Epithelial cell of esophagus (primary cell): ENCODE measurements around the gene SERINC2.
"Not testable (repeated sequence)": the region's sequence is repeated elsewhere in the genome, so short reads cannot be mapped to it uniquely, and the experiment has no call there.

Experiments
- DNase-seq: peaks from one replicate; pipeline ENCODE4 v3.0.0; 2010; ENCODE audit warnings: low read depth
- H3K4me3 ChIP-seq: 2 replicates; pipeline ENCODE4 v1.5.1; 2011; ENCODE audit warnings: mild to moderate bottlenecking, low read length, control low read depth
- TF ChIP-seq, protein P1 (sequence below): IDR thresholded peaks from 2 replicates; pipeline ENCODE4 v1.5.1; 2011; ENCODE audit warnings: low read depth, mild to moderate bottlenecking, low read length, control low read depth, inconsistent platforms; ENCODE audit not compliant: insufficient read depth; ENCODE audit errors: missing control alignments

The SERINC2 gene

DNA sequence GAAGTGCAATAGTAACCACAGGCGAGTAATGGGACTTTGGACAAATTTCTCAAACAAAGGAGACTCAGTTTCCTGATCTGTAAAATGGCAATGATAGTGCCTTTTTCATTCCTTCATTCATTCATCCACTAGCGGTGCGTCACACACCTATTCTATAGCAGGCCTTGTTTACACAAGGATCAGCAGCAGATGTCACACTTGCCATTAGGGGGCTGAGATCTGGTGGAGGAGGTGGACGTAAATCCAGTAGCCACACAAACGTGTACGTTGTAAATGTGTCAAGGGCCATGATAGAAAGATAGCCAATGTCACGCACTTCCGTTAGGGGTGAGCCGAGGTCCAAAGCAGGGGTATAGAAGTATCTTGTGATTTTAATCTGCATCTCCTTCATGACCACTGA is 34.2 kb downstream of the SERINC2 start:
- DNase-seq: no peak
- no peak overlapping the region for H3K4me3 ChIP-seq
- TF ChIP-seq, protein P1, sequence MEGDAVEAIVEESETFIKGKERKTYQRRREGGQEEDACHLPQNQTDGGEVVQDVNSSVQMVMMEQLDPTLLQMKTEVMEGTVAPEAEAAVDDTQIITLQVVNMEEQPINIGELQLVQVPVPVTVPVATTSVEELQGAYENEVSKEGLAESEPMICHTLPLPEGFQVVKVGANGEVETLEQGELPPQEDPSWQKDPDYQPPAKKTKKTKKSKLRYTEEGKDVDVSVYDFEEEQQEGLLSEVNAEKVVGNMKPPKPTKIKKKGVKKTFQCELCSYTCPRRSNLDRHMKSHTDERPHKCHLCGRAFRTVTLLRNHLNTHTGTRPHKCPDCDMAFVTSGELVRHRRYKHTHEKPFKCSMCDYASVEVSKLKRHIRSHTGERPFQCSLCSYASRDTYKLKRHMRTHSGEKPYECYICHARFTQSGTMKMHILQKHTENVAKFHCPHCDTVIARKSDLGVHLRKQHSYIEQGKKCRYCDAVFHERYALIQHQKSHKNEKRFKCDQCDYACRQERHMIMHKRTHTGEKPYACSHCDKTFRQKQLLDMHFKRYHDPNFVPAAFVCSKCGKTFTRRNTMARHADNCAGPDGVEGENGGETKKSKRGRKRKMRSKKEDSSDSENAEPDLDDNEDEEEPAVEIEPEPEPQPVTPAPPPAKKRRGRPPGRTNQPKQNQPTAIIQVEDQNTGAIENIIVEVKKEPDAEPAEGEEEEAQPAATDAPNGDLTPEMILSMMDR: no peak

GRCh38 chr1:31453384-31454079 is 40.5 kb downstream of the SERINC2 start:
- no peak for DNase-seq
- H3K4me3 ChIP-seq: no peak overlapping the region
- TF ChIP-seq, protein P1: no peak

DNA sequence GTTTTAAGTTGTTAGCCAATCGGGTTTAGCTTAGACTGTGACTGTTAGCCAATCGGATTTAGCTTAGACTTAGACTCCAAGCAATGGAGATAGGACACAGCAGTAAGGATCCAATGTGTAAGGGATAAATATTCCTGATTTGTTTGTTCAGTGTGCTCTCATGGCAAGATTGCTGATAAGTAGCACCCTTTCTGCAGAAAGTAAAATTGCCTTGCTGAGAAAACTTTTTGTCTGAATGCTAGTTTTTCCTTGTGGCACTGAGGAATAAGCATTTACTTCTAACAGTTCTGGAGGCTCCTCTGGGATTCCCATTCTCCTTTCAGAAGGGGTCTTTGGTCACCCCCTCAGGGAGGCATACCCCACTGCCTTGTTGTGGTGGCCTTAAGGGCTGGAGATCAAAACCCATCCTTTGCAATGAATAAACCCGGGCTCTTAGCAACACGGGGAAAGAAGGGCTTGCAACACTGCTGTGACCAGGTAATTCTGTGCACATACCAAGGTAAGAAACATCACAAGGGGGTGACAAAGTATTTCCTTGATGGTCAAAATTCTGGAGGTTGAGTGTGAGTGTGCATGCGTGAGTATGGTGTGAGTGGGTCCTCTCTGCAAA is 45.4 kb downstream of the SERINC2 start:
- H3K4me3 ChIP-seq: no peak overlapping the region
- no peak for DNase-seq
- TF ChIP-seq, protein P1: no peak

- TF ChIP-seq, protein P1: no peak
- no peak for DNase-seq
- H3K4me3 ChIP-seq: no peak overlapping the region
Observed at GRCh38 chr1:31460027-31460426, 47.0 kb downstream of the SERINC2 start.

GRCh38 chr1:31467005-31467674 is 54.1 kb downstream of the SERINC2 start:
- TF ChIP-seq, protein P1: no peak
- no peak overlapping the region for H3K4me3 ChIP-seq
- peak; percentile 48 for DNase-seq

DNA sequence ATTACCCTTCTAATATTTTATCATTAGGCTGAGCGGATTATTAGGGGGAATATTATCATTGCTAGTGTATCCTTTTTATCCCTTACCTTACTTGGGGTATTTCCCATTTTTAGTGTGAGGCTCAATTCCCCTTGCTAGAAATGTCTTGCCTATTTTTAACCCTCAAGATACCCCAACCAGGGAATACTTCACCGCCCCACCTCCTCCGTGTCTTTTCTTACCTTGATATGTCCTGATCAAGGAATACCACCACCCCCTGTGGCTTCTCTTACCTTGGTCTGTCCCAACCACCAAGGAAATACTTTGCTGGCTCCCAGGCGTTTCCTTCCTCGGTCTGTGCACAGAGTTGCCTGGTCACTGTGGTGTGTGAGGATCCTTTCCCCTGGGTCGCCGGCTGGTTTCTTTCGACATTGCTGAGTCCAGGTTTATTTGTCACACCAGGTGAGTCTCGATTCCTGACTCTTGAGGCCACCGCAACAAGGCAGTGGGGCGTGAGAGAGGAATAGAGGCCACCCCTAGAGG is 57.8 kb downstream of the SERINC2 start:
- H3K4me3 ChIP-seq: no peak overlapping the region
- TF ChIP-seq, protein P1: no peak
- no peak for DNase-seq

- not testable (repeated sequence) for H3K4me3 ChIP-seq
- peak; percentile 82 for DNase-seq
Observed at GRCh38 chr1:31471452-31472313, 58.7 kb downstream of the SERINC2 start.

DNA sequence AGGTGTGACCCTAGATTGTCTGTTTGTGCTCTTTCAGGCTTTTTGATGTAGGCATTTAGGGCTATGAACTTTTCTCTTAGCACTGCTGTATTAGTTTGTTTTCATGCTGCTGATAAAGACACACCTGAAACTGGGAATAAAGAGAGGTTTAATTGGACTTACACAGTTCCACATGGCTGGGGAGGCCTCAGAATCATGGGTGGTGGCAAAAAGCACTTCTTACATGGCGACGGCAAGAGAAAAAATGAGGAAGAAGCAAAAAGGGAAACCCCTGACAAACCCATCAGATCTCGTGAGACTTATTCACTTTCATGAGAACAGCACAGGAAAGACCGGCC is 59.3 kb downstream of the SERINC2 start:
- not testable (repeated sequence) for H3K4me3 ChIP-seq, DNase-seq

- DNase-seq, H3K4me3 ChIP-seq: not testable (repeated sequence)
Observed at GRCh38 chr1:31472673-31473072, 59.7 kb downstream of the SERINC2 start.

- H3K4me3 ChIP-seq, DNase-seq: not testable (repeated sequence)
Observed at GRCh38 chr1:31473508-31473907, 60.5 kb downstream of the SERINC2 start.

- not testable (repeated sequence) for DNase-seq, H3K4me3 ChIP-seq
Observed at GRCh38 chr1:31474567-31474966, 61.6 kb downstream of the SERINC2 start.
